ENCODE data around the gene ZDHHC7. TPM values are rescaled to one million over a fixed set of nuclear protein-coding genes. Genes with fewer than 3 reads are reported as not detected.

ZDHHC7 gene
- total and polyA plus RNA-seq, 2 experiments from 2014 or later: 39.9 to 95.2 TPM

- no peaks in the 10 kb centered on the region for H4K20me1 ChIP-seq (ENCODE audit: insufficient read depth)
- H3K79me2 ChIP-seq (ENCODE audit: insufficient read depth): no peaks in the 10 kb centered on the region
- no peak overlapping the region for H3K27ac ChIP-seq
- peak overlapping the region; percentile 34; the same call in 1 of the 2 replicates for H2AFZ ChIP-seq
- DNase-seq: peak; percentile 75
- 16 to 17% methylated on average over 26 to 29 of the region's 29 CpGs for WGBS, 2 experiments (ENCODE audit: low coverage in 1 of 2, low lambda C conversion rate in 2 of 2, missing lambda C conversion rate in 2 of 2)
- no peaks in the 10 kb centered on the region; the same call in 1 of the 2 replicates for H3F3A ChIP-seq (ENCODE audit: insufficient read depth)
- in situ Hi-C loops (cut with MboI): no loop called here
- no peaks in the 10 kb centered on the region for H3K27me3 ChIP-seq (replicated peaks; ENCODE audit: insufficient read depth)
- peak overlapping the region; percentile 48 for H3K9ac ChIP-seq
- H3K4me3 ChIP-seq: no peak overlapping the region
- no peaks in the 10 kb centered on the region for H3K9me2 ChIP-seq (ENCODE audit: insufficient read depth)
- no peaks in the 10 kb centered on the region for H3K9me3 ChIP-seq (ENCODE audit: low read depth)
- H3K4me1 ChIP-seq (ENCODE audit: insufficient read depth): peaks cover 22% of the 10 kb centered on the region
- TF ChIP-seq EZH2 (IDR thresholded peaks at IDR 0.05; ENCODE audit: insufficient read depth, poor library complexity, severe bottlenecking) (no peak), EZH2phosphoT487 (IDR thresholded peaks at IDR 0.05; ENCODE audit: insufficient read depth, low read depth) (no peak)
- H3K4me2 ChIP-seq (ENCODE audit: unreplicated experiment): peak overlapping the region; percentile 4
- H3K36me3 ChIP-seq (ENCODE audit: low read depth): no peaks in the 10 kb centered on the region
Measured at GRCh38 chr16:84933774-84934631, 77.3 kb downstream of the ZDHHC7 start.

GRCh38 chr16:84932681-84933080 lies 78.7 kb downstream of the ZDHHC7 start:
- H2AFZ ChIP-seq: no peak overlapping the region
- no peak for TF ChIP-seq EZH2 (IDR thresholded peaks at IDR 0.05; ENCODE audit: insufficient read depth, poor library complexity, severe bottlenecking)
- no peak for TF ChIP-seq EZH2phosphoT487 (IDR thresholded peaks at IDR 0.05; ENCODE audit: insufficient read depth, low read depth)
- in situ Hi-C loops (cut with MboI): no loop called here
- no peak overlapping the region for H3K4me2 ChIP-seq (ENCODE audit: unreplicated experiment)
- no peaks in the 10 kb centered on the region for H3K79me2 ChIP-seq (ENCODE audit: insufficient read depth)
- H3K36me3 ChIP-seq (ENCODE audit: low read depth): no peaks in the 10 kb centered on the region
- H3K27me3 ChIP-seq (replicated peaks; ENCODE audit: insufficient read depth): no peaks in the 10 kb centered on the region
- no peaks in the 10 kb centered on the region for H4K20me1 ChIP-seq (ENCODE audit: insufficient read depth)
- H3K9me2 ChIP-seq (ENCODE audit: insufficient read depth): no peaks in the 10 kb centered on the region
- DNase-seq: no peak
- H3K9ac ChIP-seq: no peak overlapping the region
- no peak overlapping the region for H3K27ac ChIP-seq
- WGBS, 2 experiments (ENCODE audit: low coverage in 1 of 2, low lambda C conversion rate in 2 of 2, missing lambda C conversion rate in 2 of 2): 86 to 88% methylated on average over 5 of the region's 5 CpGs
- no peaks in the 10 kb centered on the region; the same call in 1 of the 2 replicates for H3F3A ChIP-seq (ENCODE audit: insufficient read depth)
- no peak overlapping the region for H3K4me3 ChIP-seq
- H3K4me1 ChIP-seq (ENCODE audit: insufficient read depth): peaks cover 30% of the 10 kb centered on the region
- no peaks in the 10 kb centered on the region for H3K9me3 ChIP-seq (ENCODE audit: low read depth)

DNA sequence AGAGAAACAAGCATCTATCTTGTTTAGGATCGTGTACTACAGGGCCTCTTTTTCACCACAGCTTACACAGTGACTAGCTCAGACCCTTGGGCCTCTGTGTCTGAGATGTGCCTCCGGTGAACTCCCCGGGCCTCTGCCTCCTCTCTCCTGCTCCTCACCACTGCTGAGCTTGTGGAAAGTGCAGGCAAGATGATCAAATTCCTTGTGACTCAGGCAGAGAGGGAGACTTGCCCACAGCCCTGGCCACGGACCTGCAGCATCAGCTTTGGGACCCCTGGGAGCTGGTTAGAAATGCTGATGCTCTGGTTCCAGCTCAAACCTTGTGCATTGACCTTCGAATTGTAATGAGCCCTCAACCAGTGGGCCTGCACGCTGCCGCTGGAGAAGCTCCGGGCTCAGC lies 79.8 kb downstream of the ZDHHC7 start:
- H3K4me2 ChIP-seq (ENCODE audit: unreplicated experiment): no peak overlapping the region
- TF ChIP-seq EZH2phosphoT487 (IDR thresholded peaks at IDR 0.05; ENCODE audit: insufficient read depth, low read depth) (no peak), EZH2 (IDR thresholded peaks at IDR 0.05; ENCODE audit: insufficient read depth, poor library complexity, severe bottlenecking) (no peak)
- H2AFZ ChIP-seq: no peak overlapping the region
- no peaks in the 10 kb centered on the region for H3K27me3 ChIP-seq (replicated peaks; ENCODE audit: insufficient read depth)
- in situ Hi-C loops (cut with MboI): no loop called here
- H3F3A ChIP-seq (ENCODE audit: insufficient read depth): no peaks in the 10 kb centered on the region; the same call in 1 of the 2 replicates
- H3K36me3 ChIP-seq (ENCODE audit: low read depth): no peaks in the 10 kb centered on the region
- H3K4me1 ChIP-seq (ENCODE audit: insufficient read depth): peaks cover 30% of the 10 kb centered on the region
- no peak overlapping the region for H3K27ac ChIP-seq
- H4K20me1 ChIP-seq (ENCODE audit: insufficient read depth): no peaks in the 10 kb centered on the region
- H3K9me3 ChIP-seq (ENCODE audit: low read depth): no peaks in the 10 kb centered on the region
- H3K9ac ChIP-seq: no peak overlapping the region
- no peaks in the 10 kb centered on the region for H3K79me2 ChIP-seq (ENCODE audit: insufficient read depth)
- WGBS, 2 experiments (ENCODE audit: low coverage in 1 of 2, low lambda C conversion rate in 2 of 2, missing lambda C conversion rate in 2 of 2): 52 to 56% methylated on average over 8 of the region's 8 CpGs
- no peak overlapping the region for H3K4me3 ChIP-seq
- no peaks in the 10 kb centered on the region for H3K9me2 ChIP-seq (ENCODE audit: insufficient read depth)
- peak; percentile 63 for DNase-seq

DNA sequence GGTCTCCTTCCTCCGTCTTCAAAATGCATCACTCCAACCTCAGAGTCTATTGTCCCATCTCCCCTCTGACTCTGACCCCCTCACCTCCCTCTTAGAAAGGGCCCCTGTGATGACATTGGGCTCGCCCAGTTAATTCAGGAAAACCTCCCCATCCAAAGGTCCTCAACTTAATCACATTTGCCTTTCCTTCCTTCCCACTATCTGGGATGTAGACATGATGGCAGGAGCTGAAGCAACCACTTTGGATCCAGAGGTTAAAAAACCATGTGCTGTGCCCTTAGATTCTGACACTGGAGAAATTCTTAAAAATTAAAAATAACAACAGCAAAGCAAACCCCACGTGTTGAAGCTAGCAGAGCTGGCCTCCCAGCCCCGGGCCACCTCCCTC lies 80.2 kb downstream of the ZDHHC7 start:
- Histone ChIP-seq H3K4me1 (ENCODE audit: insufficient read depth) (peaks cover 30% of the 10 kb centered on the region), H4K20me1 (ENCODE audit: insufficient read depth) (no peaks in the 10 kb centered on the region), H3K9me3 (ENCODE audit: low read depth) (no peaks in the 10 kb centered on the region), H3F3A (ENCODE audit: insufficient read depth) (no peaks in the 10 kb centered on the region; the same call in 1 of the 2 replicates), H3K36me3 (ENCODE audit: low read depth) (no peaks in the 10 kb centered on the region), H3K27me3 (replicated peaks; ENCODE audit: insufficient read depth) (no peaks in the 10 kb centered on the region), H3K9ac (no peak overlapping the region), H3K79me2 (ENCODE audit: insufficient read depth) (no peaks in the 10 kb centered on the region), H3K4me2 (ENCODE audit: unreplicated experiment) (no peak overlapping the region), H3K27ac (no peak overlapping the region), H3K4me3 (no peak overlapping the region), H2AFZ (no peak overlapping the region), H3K9me2 (ENCODE audit: insufficient read depth) (no peaks in the 10 kb centered on the region)
- in situ Hi-C loops (cut with MboI): no loop called here
- WGBS, 2 experiments (ENCODE audit: low coverage in 1 of 2, low lambda C conversion rate in 2 of 2, missing lambda C conversion rate in 2 of 2): 65 to 70% methylated on average over 4 of the region's 4 CpGs
- no peak for TF ChIP-seq EZH2phosphoT487 (IDR thresholded peaks at IDR 0.05; ENCODE audit: insufficient read depth, low read depth)
- TF ChIP-seq EZH2 (IDR thresholded peaks at IDR 0.05; ENCODE audit: insufficient read depth, poor library complexity, severe bottlenecking): no peak
- no peak for DNase-seq
